A673 (cell line): ENCODE results near the gene FBXO31. TPM values are rescaled to one million over a fixed set of nuclear protein-coding genes. Genes with fewer than 3 reads are reported as not detected.

Source experiments
- BruUV-seq: library from RNA; stranded (reverse); fragments of 400-500 nt; replicated peaks from 2 replicates; lab custom pipeline; 2021; lab: Mats Ljungman, UMichigan
- CTCF ChIA-PET: fragments of 300-600 bp; sonication (Branson Sonifier 250); formaldehyde crosslinking; loops from one replicate; lab custom pipeline; 2022; ENCODE audit warnings: antibody characterized with exemption; lab: Charles Lee
- POLR2A ChIA-PET: fragments of 300-600 bp; sonication (Branson Sonifier 250); formaldehyde crosslinking; loops from one replicate; lab custom pipeline; 2022; ENCODE audit warnings: antibody characterized with exemption; ENCODE audit not compliant: low non-redundant PET; lab: Charles Lee
- DNase-seq: peaks from one replicate; pipeline ENCODE4 v3.0.0-alpha.2; 2015; ENCODE audit warnings: low spot score
- H3K27ac ChIP-seq: fragments of 200-600 bp; sonication (generic); 2 replicates; pipeline ENCODE4 v1.5.1; 2016; ENCODE audit warnings: mixed run types, low read depth, mild to moderate bottlenecking, mixed read lengths, antibody characterized with exemption, low read length; ENCODE audit not compliant: poor library complexity, severe bottlenecking
- H3K27me3 ChIP-seq: fragments of 200-600 bp; sonication (generic); replicated peaks from 2 replicates; pipeline ENCODE4 v1.6.1; 2017; ENCODE audit warnings: mixed run types, low read depth, mild to moderate bottlenecking, mixed read lengths, antibody characterized with exemption, low read length; ENCODE audit not compliant: insufficient read depth, poor library complexity
- H3K36me3 ChIP-seq: fragments of 200-600 bp; sonication (generic); 2 replicates; pipeline ENCODE4 v1.6.1; 2016; ENCODE audit warnings: mixed run types, mild to moderate bottlenecking, mixed read lengths, antibody characterized with exemption, low read length; ENCODE audit not compliant: insufficient read depth, poor library complexity, severe bottlenecking
- H3K4me1 ChIP-seq: fragments of 200-600 bp; sonication (generic); 2 replicates; pipeline ENCODE4 v1.6.1; 2017; ENCODE audit warnings: mixed run types, mild to moderate bottlenecking, mixed read lengths, antibody characterized with exemption, low read length; ENCODE audit not compliant: insufficient read depth, poor library complexity, severe bottlenecking
- H3K4me3 ChIP-seq: fragments of 200-600 bp; sonication (generic); 2 replicates; pipeline ENCODE4 v1.5.1; 2016; ENCODE audit warnings: low read depth, mixed run types, mild to moderate bottlenecking, mixed read lengths, low read length; ENCODE audit not compliant: poor library complexity, severe bottlenecking
- H3K9me3 ChIP-seq: fragments of 200-600 bp; sonication (generic); 2 replicates; pipeline ENCODE4 v1.6.1; 2016; ENCODE audit warnings: mixed run types, low read depth, mild to moderate bottlenecking, mixed read lengths, antibody characterized with exemption, low read length; ENCODE audit not compliant: poor library complexity, severe bottlenecking
- CTCF ChIP-seq: fragments of 300-800, 200-600 bp; sonication (generic); conservative IDR thresholded peaks from 2 replicates; pipeline ENCODE4 v1.5.1; 2017; ENCODE audit warnings: low read depth, mild to moderate bottlenecking, antibody characterized with exemption, low read length, moderate library complexity, mixed read lengths
- EZH2 ChIP-seq: fragments of 200-600 bp; sonication (generic); IDR thresholded peaks from 2 replicates; pipeline ENCODE4 v1.6.1; 2017; ENCODE audit warnings: borderline replicate concordance, low read depth, mild to moderate bottlenecking, mixed read lengths, antibody characterized with exemption, low read length; ENCODE audit not compliant: poor library complexity, severe bottlenecking
- intact Hi-C: fragments of 100-400 bp; cut with micrococcal nuclease; formaldehyde crosslinking; loops from one replicate; pipeline ENCODE4 v1.10.0; 2022; ENCODE audit not compliant: unreplicated experiment
- total RNA-seq: library from RNA; stranded (reverse); gene quantifications from 2 replicates; pipeline ENCODE4 v1.2.3, GENCODE V29; 2021

The FBXO31 gene
- total RNA-seq, 1 experiment from 2014 or later: 32.2 TPM

- no peaks in the 10 kb centered on the region for H3K27me3 ChIP-seq
Observed at GRCh38 chr16:87304951-87305350, 78.6 kb downstream of the FBXO31 start.

GRCh38 chr16:87303962-87304521 lies 79.5 kb downstream of the FBXO31 start:
- H3K27ac ChIP-seq: no peak overlapping the region
- no peak overlapping the region for H3K4me3 ChIP-seq
- no peaks in the 10 kb centered on the region for H3K27me3 ChIP-seq
- H3K9me3 ChIP-seq: peaks cover 3% of the 10 kb centered on the region
- ChIA-PET POLR2A (no interaction called here), CTCF (no interaction called here)
- no peaks in the 10 kb centered on the region for H3K4me1 ChIP-seq
- DNase-seq: no peak
- TF ChIP-seq EZH2: no peak
- no peak for TF ChIP-seq CTCF
- H3K36me3 ChIP-seq: no peaks in the 10 kb centered on the region
- no TSS peak for BruUV-seq
- intact Hi-C loops: no loop called here

More at GRCh38 chr16:87304951-87305350, 78.6 kb downstream of the FBXO31 start:
- TF ChIP-seq EZH2 (no peak), CTCF (no peak)
- Histone ChIP-seq H3K27ac (no peak overlapping the region), H3K4me3 (no peak overlapping the region), H3K4me1 (no peaks in the 10 kb centered on the region), H3K36me3 (no peaks in the 10 kb centered on the region), H3K9me3 (peaks cover 3% of the 10 kb centered on the region)
- DNase-seq: no peak
- ChIA-PET POLR2A (no interaction called here), CTCF (no interaction called here)
- BruUV-seq: no TSS peak
- intact Hi-C loops: no loop called here

GRCh38 chr16:87303431-87303930 lies 80.1 kb downstream of the FBXO31 start:
- no peak for DNase-seq
- H3K27me3 ChIP-seq: no peaks in the 10 kb centered on the region
- BruUV-seq: no TSS peak
- POLR2A ChIA-PET: no interaction called here
- H3K9me3 ChIP-seq: peaks cover under 1% of the 10 kb centered on the region
- no peaks in the 10 kb centered on the region for H3K36me3 ChIP-seq
- no peak overlapping the region for H3K4me3 ChIP-seq
- H3K4me1 ChIP-seq: no peaks in the 10 kb centered on the region
- TF ChIP-seq EZH2 (no peak), CTCF (no peak)
- intact Hi-C loops: no loop called here
- CTCF ChIA-PET: no interaction called here
- H3K27ac ChIP-seq: no peak overlapping the region
